ENCODE measurements around the gene MTUS2.

GRCh38 chr13:29021717-29022116, 201.6 kb downstream of the MTUS2 start:
- no peak for TF ChIP-seq POLR2A (IDR thresholded peaks at IDR 0.05)
- TF ChIP-seq, protein P1, sequence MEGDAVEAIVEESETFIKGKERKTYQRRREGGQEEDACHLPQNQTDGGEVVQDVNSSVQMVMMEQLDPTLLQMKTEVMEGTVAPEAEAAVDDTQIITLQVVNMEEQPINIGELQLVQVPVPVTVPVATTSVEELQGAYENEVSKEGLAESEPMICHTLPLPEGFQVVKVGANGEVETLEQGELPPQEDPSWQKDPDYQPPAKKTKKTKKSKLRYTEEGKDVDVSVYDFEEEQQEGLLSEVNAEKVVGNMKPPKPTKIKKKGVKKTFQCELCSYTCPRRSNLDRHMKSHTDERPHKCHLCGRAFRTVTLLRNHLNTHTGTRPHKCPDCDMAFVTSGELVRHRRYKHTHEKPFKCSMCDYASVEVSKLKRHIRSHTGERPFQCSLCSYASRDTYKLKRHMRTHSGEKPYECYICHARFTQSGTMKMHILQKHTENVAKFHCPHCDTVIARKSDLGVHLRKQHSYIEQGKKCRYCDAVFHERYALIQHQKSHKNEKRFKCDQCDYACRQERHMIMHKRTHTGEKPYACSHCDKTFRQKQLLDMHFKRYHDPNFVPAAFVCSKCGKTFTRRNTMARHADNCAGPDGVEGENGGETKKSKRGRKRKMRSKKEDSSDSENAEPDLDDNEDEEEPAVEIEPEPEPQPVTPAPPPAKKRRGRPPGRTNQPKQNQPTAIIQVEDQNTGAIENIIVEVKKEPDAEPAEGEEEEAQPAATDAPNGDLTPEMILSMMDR (IDR thresholded peaks at IDR 0.05) = no peak

Data from suprapubic skin (tissue), 3 donors.